ENCODE data around the gene RPS19.

The RPS19 gene

GRCh38 chr19:41847351-41848105, 12.5 kb upstream of the RPS19 start:
- no peak overlapping the region for H3K9ac ChIP-seq (ENCODE audit: insufficient read length, low read depth)
- TF ChIP-seq YY1 (IDR thresholded peaks at IDR 0.05; ENCODE audit: insufficient read depth, insufficient read length) (no peak), ZNF274 (IDR thresholded peaks at IDR 0.05; ENCODE audit: low read depth, low read length) (no peak), SUZ12 (IDR thresholded peaks at IDR 0.05; ENCODE audit: extremely low read depth, insufficient read depth, insufficient read length) (no peak)
- H3K27me3 ChIP-seq (ENCODE audit: insufficient read depth, insufficient read length) = no peaks in the 10 kb centered on the region
- H3K36me3 ChIP-seq (ENCODE audit: insufficient read depth, insufficient read length, low read length) = no peaks in the 10 kb centered on the region
- no peaks in the 10 kb centered on the region; the same call in 1 of the 2 replicates for H3K9me3 ChIP-seq (ENCODE audit: insufficient read depth, low read length)
- H3K4me3 ChIP-seq (ENCODE audit: insufficient read length, low read depth) = no peak overlapping the region
- no peak for DNase-seq (ENCODE audit: low read depth, low spot score)
- H3K4me1 ChIP-seq (ENCODE audit: insufficient read depth, insufficient read length) = peaks cover 5% of the 10 kb centered on the region

- Histone ChIP-seq H3K4me1 (ENCODE audit: insufficient read depth, insufficient read length) (peaks cover 5% of the 10 kb centered on the region), H3K4me3 (ENCODE audit: insufficient read length, low read depth) (no peak overlapping the region), H3K9me3 (ENCODE audit: insufficient read depth, low read length) (no peaks in the 10 kb centered on the region; the same call in 1 of the 2 replicates), H3K27me3 (ENCODE audit: insufficient read depth, insufficient read length) (no peaks in the 10 kb centered on the region), H3K9ac (ENCODE audit: insufficient read length, low read depth) (no peak overlapping the region), H3K36me3 (ENCODE audit: insufficient read depth, insufficient read length, low read length) (no peaks in the 10 kb centered on the region)
- no peak for DNase-seq (ENCODE audit: low read depth, low spot score)
- TF ChIP-seq SUZ12 (IDR thresholded peaks at IDR 0.05; ENCODE audit: extremely low read depth, insufficient read depth, insufficient read length) = no peak
- TF ChIP-seq ZNF274 (IDR thresholded peaks at IDR 0.05; ENCODE audit: low read depth, low read length) = no peak
- TF ChIP-seq YY1 (IDR thresholded peaks at IDR 0.05; ENCODE audit: insufficient read depth, insufficient read length) = no peak
Measured at GRCh38 chr19:41848666-41849065, 11.4 kb upstream of the RPS19 start.

DNA sequence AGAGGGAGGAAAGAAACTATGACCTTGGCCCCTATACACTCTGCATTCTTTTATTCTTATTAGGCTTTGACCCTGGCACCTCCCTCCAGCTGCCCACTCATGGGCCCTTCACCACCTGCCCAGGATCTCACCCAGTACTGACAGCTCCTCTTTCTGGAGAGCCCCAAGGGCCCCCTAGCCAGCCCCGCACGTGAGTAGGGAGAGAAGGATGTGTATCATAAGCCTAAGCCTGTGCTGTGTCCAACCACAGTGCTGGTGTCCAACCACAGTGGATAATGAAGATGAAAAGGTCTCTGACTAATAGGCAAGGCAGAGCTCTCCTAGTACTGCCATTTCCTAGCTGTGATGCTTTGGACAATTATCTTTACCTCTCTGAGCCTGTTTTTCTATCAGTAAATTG, 11.0 kb upstream of the RPS19 start:
- no peaks in the 10 kb centered on the region for H3K36me3 ChIP-seq (ENCODE audit: insufficient read depth, insufficient read length, low read length)
- H3K9ac ChIP-seq (ENCODE audit: insufficient read length, low read depth) = no peak overlapping the region
- no peaks in the 10 kb centered on the region for H3K27me3 ChIP-seq (ENCODE audit: insufficient read depth, insufficient read length)
- H3K4me3 ChIP-seq (ENCODE audit: insufficient read length, low read depth) = no peak overlapping the region
- no peak for DNase-seq (ENCODE audit: low read depth, low spot score)
- no peaks in the 10 kb centered on the region; the same call in 1 of the 2 replicates for H3K9me3 ChIP-seq (ENCODE audit: insufficient read depth, low read length)
- H3K4me1 ChIP-seq (ENCODE audit: insufficient read depth, insufficient read length) = peaks cover 5% of the 10 kb centered on the region
- no peak for TF ChIP-seq SUZ12 (IDR thresholded peaks at IDR 0.05; ENCODE audit: extremely low read depth, insufficient read depth, insufficient read length)
- no peak for TF ChIP-seq ZNF274 (IDR thresholded peaks at IDR 0.05; ENCODE audit: low read depth, low read length)
- TF ChIP-seq YY1 (IDR thresholded peaks at IDR 0.05; ENCODE audit: insufficient read depth, insufficient read length) = no peak

DNA sequence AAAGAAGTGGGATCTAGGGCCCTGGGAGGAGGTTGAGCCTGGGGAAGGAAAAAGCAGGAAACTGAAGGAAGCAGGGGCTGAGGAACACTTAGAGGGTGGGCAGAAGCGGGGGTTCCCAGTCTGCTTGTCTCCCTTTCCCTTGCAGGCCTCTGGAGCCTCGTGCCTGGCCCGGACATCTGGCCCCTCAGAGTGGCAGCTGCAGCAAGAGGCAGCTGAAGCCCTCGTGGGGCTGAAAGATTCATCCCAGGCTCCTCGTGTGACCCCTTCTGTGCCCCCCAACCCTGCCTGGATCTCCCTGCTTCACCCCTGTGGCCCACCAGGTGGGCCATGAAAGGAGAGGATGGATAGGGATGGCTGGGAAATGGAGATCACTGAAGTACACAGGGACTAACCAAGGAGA, 9.7 kb upstream of the RPS19 start:
- Histone ChIP-seq H3K9me3 (ENCODE audit: insufficient read depth, low read length) (no peaks in the 10 kb centered on the region), H3K4me1 (ENCODE audit: insufficient read depth, insufficient read length) (peaks cover 5% of the 10 kb centered on the region), H3K4me3 (ENCODE audit: insufficient read length, low read depth) (no peak overlapping the region), H3K36me3 (ENCODE audit: insufficient read depth, insufficient read length, low read length) (no peaks in the 10 kb centered on the region), H3K27me3 (ENCODE audit: insufficient read depth, insufficient read length) (no peaks in the 10 kb centered on the region), H3K9ac (ENCODE audit: insufficient read length, low read depth) (no peak overlapping the region)
- no peak for TF ChIP-seq YY1 (IDR thresholded peaks at IDR 0.05; ENCODE audit: insufficient read depth, insufficient read length)
- TF ChIP-seq ZNF274 (IDR thresholded peaks at IDR 0.05; ENCODE audit: low read depth, low read length) = no peak
- no peak for TF ChIP-seq SUZ12 (IDR thresholded peaks at IDR 0.05; ENCODE audit: extremely low read depth, insufficient read depth, insufficient read length)
- DNase-seq (ENCODE audit: low read depth, low spot score) = no peak

- no peaks in the 10 kb centered on the region for H3K36me3 ChIP-seq (ENCODE audit: insufficient read depth, insufficient read length, low read length)
- no peak for TF ChIP-seq SUZ12 (IDR thresholded peaks at IDR 0.05; ENCODE audit: extremely low read depth, insufficient read depth, insufficient read length)
- TF ChIP-seq YY1 (IDR thresholded peaks at IDR 0.05; ENCODE audit: insufficient read depth, insufficient read length) = no peak
- no peak for TF ChIP-seq ZNF274 (IDR thresholded peaks at IDR 0.05; ENCODE audit: low read depth, low read length)
- no peaks in the 10 kb centered on the region for H3K27me3 ChIP-seq (ENCODE audit: insufficient read depth, insufficient read length)
- H3K9me3 ChIP-seq (ENCODE audit: insufficient read depth, low read length) = no peaks in the 10 kb centered on the region
- H3K4me3 ChIP-seq (ENCODE audit: insufficient read length, low read depth) = no peak overlapping the region
- H3K9ac ChIP-seq (ENCODE audit: insufficient read length, low read depth) = no peak overlapping the region
- no peak for DNase-seq (ENCODE audit: low read depth, low spot score)
- peaks cover 5% of the 10 kb centered on the region for H3K4me1 ChIP-seq (ENCODE audit: insufficient read depth, insufficient read length)
Measured at GRCh38 chr19:41851456-41851855, 8.6 kb upstream of the RPS19 start.

DNA sequence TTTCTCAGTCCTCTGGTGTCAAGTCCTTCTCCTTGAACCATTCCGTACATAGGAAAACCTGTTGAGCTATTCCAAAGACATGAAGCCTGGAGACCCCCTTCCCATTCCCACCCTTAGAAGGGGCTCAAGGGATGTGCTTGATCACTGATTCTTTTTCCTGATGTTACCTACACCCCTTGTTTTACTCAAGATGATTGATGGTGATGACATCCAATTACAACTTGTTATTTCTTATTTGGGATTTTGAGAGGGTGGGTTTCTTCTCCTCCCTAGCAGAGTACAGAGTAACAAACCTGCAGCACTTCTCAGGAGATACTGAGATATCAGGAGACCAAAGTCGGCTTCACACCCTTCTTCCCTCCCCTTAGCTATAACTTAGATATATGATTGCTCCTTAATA, 6.7 kb upstream of the RPS19 start:
- Histone ChIP-seq H3K9ac (ENCODE audit: insufficient read length, low read depth) (no peak overlapping the region), H3K4me1 (ENCODE audit: insufficient read depth, insufficient read length) (peaks cover 5% of the 10 kb centered on the region), H3K27me3 (ENCODE audit: insufficient read depth, insufficient read length) (no peaks in the 10 kb centered on the region), H3K9me3 (ENCODE audit: insufficient read depth, low read length) (no peaks in the 10 kb centered on the region), H3K36me3 (ENCODE audit: insufficient read depth, insufficient read length, low read length) (no peaks in the 10 kb centered on the region), H3K4me3 (ENCODE audit: insufficient read length, low read depth) (no peak overlapping the region)
- DNase-seq (ENCODE audit: low read depth, low spot score) = no peak
- TF ChIP-seq SUZ12 (IDR thresholded peaks at IDR 0.05; ENCODE audit: extremely low read depth, insufficient read depth, insufficient read length) = no peak
- TF ChIP-seq YY1 (IDR thresholded peaks at IDR 0.05; ENCODE audit: insufficient read depth, insufficient read length) = no peak
- TF ChIP-seq ZNF274 (IDR thresholded peaks at IDR 0.05; ENCODE audit: low read depth, low read length) = no peak

DNA sequence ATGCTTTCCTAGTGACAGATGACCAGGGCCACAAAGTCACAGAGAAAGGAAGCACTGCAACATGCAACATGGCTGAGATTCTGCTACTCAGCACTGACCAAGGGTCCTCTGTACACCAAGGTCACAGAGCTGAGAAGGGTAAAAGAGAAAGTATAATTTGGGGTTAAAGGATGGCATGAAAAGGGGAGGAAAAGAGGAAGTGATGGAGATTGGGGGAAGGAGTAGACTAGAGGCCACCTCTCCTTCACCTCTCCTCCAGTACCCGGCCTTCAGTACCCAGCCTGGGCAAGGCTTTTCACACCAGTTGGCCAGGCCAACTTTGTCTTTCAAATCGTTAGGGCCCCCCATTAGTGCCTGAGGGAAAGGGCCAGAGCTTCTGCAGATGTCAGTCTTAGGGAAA, 6.3 kb upstream of the RPS19 start:
- H3K27me3 ChIP-seq (ENCODE audit: insufficient read depth, insufficient read length) = no peaks in the 10 kb centered on the region
- H3K9ac ChIP-seq (ENCODE audit: insufficient read length, low read depth) = no peak overlapping the region
- no peak overlapping the region for H3K4me3 ChIP-seq (ENCODE audit: insufficient read length, low read depth)
- no peaks in the 10 kb centered on the region for H3K36me3 ChIP-seq (ENCODE audit: insufficient read depth, insufficient read length, low read length)
- TF ChIP-seq ZNF274 (IDR thresholded peaks at IDR 0.05; ENCODE audit: low read depth, low read length) (no peak), YY1 (IDR thresholded peaks at IDR 0.05; ENCODE audit: insufficient read depth, insufficient read length) (no peak), SUZ12 (IDR thresholded peaks at IDR 0.05; ENCODE audit: extremely low read depth, insufficient read depth, insufficient read length) (no peak)
- DNase-seq (ENCODE audit: low read depth, low spot score) = no peak
- no peaks in the 10 kb centered on the region for H3K9me3 ChIP-seq (ENCODE audit: insufficient read depth, low read length)
- H3K4me1 ChIP-seq (ENCODE audit: insufficient read depth, insufficient read length) = peaks cover 5% of the 10 kb centered on the region
